GM13977 (cell line): ENCODE measurements around the gene MAP3K14.

Source experiments
- DNase-seq: peaks from one replicate; pipeline ENCODE4 v3.0.0; 2012; ENCODE audit warnings: low spot score
- in situ Hi-C: fragments of 300-500 bp; cut with MboI; formaldehyde crosslinking; loops from one replicate; pipeline ENCODE4 v1.12.0; 2022; ENCODE audit warnings: low sequenced_read_pairs, low pct_unique_long_range_greater_than_20kb, mixed read lengths, inconsistent platforms; ENCODE audit not compliant: unreplicated experiment
- TF ChIP-seq, protein P1 (sequence below): IDR thresholded peaks from 2 replicates; pipeline ENCODE4 v1.5.1; 2012; ENCODE audit warnings: mild to moderate bottlenecking, control low read depth; ENCODE audit not compliant: insufficient read depth; ENCODE audit errors: extremely low read depth, missing control alignments

MAP3K14 gene

DNA sequence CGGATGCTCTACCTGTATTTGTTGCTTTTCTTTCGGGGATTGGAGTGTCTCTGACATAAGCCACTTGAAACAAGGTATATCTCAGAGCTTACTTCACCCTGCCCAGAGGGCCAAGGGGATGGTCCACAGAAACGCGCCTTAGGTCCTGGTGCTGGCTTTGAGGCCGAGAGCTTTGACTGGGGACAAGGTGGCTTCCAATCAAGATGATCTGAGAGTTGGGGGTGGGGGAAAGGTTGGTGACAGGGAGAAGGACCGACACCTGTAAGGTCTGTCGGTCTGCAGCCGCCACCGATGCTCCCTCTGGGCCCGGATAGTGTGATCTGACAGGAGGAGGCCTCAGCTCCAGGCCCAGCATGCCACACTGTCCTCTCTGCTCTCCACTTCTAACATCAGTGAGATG lies 33.1 kb downstream of the MAP3K14 start:
- no peak for DNase-seq
- in situ Hi-C loops = no loop called here
- TF ChIP-seq, protein P1, sequence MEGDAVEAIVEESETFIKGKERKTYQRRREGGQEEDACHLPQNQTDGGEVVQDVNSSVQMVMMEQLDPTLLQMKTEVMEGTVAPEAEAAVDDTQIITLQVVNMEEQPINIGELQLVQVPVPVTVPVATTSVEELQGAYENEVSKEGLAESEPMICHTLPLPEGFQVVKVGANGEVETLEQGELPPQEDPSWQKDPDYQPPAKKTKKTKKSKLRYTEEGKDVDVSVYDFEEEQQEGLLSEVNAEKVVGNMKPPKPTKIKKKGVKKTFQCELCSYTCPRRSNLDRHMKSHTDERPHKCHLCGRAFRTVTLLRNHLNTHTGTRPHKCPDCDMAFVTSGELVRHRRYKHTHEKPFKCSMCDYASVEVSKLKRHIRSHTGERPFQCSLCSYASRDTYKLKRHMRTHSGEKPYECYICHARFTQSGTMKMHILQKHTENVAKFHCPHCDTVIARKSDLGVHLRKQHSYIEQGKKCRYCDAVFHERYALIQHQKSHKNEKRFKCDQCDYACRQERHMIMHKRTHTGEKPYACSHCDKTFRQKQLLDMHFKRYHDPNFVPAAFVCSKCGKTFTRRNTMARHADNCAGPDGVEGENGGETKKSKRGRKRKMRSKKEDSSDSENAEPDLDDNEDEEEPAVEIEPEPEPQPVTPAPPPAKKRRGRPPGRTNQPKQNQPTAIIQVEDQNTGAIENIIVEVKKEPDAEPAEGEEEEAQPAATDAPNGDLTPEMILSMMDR = no peak

DNA sequence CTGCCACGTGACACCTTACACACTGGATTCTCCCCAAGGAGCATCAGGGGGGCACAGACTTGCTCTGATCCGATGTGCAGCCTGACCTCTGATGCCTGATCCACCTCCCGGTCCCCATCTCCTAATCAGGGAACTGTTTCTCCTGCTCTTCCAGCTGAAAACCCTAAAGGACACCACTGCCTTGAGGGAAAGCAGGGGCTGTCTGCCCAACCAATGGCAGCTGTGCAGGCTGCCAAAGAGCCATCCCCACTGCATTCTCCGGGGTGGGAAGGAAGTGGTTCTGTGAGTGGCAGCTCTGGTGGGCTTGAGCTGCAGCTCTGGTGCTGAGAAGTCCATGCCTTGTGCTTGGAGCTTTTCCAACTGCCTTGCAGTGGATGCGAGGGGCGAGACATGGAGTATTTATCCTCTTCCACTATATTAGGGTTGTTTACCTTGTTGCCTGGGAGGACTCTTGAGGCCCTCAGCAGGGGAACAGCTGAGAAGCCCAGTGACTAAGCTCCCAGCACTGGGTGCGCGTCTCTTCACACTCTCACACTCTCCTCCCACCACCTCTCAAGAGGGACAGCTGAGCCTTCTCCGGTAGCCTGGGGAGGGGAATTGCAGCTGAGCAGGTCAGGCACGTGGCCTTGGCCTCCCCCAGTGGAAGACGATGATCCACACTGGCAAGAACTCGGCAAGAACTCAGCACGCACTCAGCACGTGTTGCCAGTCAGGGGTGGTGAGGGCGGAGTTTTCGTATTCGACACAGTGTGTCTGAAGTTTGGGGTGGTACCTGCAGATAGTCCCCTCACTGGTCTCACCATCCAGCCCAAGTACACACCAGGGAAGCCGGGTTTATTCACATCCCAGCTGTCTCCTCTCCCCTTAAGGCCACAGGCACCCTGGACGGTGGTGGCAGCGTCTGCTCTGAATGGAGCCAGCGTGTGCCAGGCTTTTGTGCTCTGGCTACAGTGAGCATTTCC lies 33.9 kb downstream of the MAP3K14 start:
- TF ChIP-seq, protein P1 = no peak
- in situ Hi-C loops = no loop called here
- DNase-seq = no peak

DNA sequence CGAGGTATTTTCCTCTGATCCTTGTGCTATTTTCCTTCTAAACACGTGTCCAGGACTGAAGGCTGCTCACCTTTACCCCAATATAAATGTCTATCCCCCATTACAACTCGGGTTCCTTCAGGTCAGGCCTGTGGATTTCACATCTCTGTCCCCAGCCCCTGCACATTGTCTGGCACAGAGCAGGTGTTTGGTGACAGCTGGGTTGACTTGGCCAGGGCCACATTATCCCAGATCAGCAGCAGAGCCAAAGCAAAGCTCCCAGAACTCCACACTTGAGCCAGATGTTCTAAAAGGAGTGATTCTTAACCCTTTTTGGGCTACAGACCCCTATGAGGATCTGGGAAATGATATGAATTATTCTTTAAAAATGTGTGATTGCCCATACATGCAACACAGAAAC lies 36.9 kb downstream of the MAP3K14 start:
- in situ Hi-C loops = loop anchor here (5.0 kb wide), 1 partner anchor 107 kb away; no protein-coding TSS in a partner anchor
- TF ChIP-seq, protein P1 = no peak
- no peak for DNase-seq

DNA sequence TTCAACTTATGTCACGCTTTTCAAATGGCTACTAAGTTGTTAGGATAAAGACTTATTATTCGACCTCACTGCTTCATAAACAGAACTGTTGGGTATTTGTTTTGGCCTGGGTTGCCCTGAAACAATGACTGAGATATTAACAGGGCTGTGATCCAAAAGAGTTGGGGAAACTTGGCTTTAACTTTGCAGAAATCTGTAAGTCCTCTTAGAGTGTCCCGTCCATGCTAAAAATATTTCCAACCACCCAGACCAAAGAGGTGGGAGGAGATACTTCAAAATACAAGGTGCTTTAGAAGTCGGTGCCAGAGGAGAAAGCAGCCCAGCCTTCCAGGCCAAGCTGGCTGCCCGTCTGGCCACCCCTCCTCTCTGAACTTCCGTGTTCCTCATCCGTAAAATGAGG lies 38.8 kb downstream of the MAP3K14 start:
- in situ Hi-C loops = loop anchor here (5.0 kb wide), 1 partner anchor 109 kb away; no protein-coding TSS in a partner anchor
- TF ChIP-seq, protein P1 = no peak
- no peak for DNase-seq

DNA sequence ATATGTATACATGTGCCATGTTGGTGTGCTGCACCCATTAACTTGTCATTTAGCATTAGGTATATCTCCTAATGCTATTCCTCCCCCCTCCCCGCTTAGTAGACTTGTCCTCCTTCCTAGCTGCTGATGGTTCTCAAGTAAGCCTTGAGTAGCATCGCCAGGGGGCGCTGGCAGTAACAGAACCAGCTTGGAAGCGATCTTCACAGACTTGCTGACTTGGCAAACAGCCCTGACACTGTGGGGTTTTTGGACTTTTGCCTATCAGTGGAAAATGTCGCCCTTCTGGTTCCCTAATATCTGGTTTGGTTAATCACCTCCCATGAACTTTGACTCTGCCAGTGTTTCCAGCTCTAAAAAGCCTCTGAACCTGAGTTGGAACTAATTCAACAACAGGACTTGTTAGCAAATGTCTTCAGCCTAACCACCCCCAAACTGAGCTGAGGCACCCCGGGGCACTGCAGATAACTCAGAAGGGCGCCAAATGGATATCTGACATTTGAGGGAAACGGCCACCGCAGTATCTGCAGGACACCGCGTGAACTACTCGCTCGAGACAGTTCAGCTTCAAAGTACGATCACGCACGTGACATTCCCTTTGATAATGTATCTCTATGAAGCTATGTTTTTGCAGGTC lies 39.5 kb downstream of the MAP3K14 start:
- peak; percentile 88 for DNase-seq
- in situ Hi-C loops = loop anchor here (5.0 kb wide), 1 partner anchor 110 kb away; no protein-coding TSS in a partner anchor
- TF ChIP-seq, protein P1 = peak; percentile 91

DNA sequence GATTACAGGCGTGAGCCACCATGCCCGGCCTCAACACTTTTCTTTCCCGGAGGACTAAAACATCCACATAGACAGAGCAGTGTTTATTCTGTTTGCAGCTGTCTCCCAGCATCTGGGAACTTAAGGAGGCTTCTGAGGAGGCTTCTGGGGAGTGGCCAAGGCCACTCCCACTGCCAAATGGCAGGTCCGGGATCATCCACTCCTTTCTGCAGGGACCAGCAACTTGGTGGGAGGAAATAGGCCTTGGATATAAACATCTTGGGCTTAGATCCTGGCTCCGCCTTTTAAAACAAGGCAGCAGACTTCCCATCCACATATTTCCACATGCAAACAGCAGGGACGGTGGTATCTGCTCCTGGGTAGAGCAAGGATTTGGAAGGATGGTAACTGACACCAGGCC lies 40.8 kb downstream of the MAP3K14 start:
- DNase-seq = no peak
- in situ Hi-C loops = loop anchor here (5.0 kb wide), 1 partner anchor 111 kb away; no protein-coding TSS in a partner anchor
- TF ChIP-seq, protein P1 = no peak
